ENCODE measurements around the gene NPFFR1. TPM values are rescaled to one million over a fixed set of nuclear protein-coding genes. Genes with fewer than 3 reads are reported as not detected.

Gene NPFFR1
- total RNA-seq, 1 experiment from 2014 or later: 0.02 TPM

GRCh38 chr10:70303730-70304129 is 19.9 kb upstream of the NPFFR1 start:
- Histone ChIP-seq H3K4me3 (ENCODE audit: low read depth, low read length, poor library complexity, severe bottlenecking) (no peak overlapping the region), H3K27me3 (replicated peaks; ENCODE audit: insufficient read depth, low read depth, low read length, poor library complexity) (no peaks in the 10 kb centered on the region), H3K9me3 (ENCODE audit: low read depth, low read length, poor library complexity, severe bottlenecking) (no peaks in the 10 kb centered on the region), H3K27ac (ENCODE audit: low read depth, low read length, poor library complexity, severe bottlenecking) (no peak overlapping the region), H3K36me3 (ENCODE audit: insufficient read depth, low read length, poor library complexity, severe bottlenecking) (no peaks in the 10 kb centered on the region), H3K4me1 (ENCODE audit: insufficient read depth, low read length, poor library complexity, severe bottlenecking) (no peaks in the 10 kb centered on the region)
- ChIA-PET POLR2A (ENCODE audit: low non-redundant PET) (interaction anchor here (0.6 kb wide), 1 partner anchor 82 kb away, joined by 4 read pairs; no protein-coding TSS in a partner anchor), CTCF (no interaction called here)
- no peak for TF ChIP-seq EZH2 (IDR thresholded peaks at IDR 0.05; ENCODE audit: borderline replicate concordance, low read depth, low read length, poor library complexity, severe bottlenecking)
- TF ChIP-seq, protein P1, sequence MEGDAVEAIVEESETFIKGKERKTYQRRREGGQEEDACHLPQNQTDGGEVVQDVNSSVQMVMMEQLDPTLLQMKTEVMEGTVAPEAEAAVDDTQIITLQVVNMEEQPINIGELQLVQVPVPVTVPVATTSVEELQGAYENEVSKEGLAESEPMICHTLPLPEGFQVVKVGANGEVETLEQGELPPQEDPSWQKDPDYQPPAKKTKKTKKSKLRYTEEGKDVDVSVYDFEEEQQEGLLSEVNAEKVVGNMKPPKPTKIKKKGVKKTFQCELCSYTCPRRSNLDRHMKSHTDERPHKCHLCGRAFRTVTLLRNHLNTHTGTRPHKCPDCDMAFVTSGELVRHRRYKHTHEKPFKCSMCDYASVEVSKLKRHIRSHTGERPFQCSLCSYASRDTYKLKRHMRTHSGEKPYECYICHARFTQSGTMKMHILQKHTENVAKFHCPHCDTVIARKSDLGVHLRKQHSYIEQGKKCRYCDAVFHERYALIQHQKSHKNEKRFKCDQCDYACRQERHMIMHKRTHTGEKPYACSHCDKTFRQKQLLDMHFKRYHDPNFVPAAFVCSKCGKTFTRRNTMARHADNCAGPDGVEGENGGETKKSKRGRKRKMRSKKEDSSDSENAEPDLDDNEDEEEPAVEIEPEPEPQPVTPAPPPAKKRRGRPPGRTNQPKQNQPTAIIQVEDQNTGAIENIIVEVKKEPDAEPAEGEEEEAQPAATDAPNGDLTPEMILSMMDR (conservative IDR thresholded peaks at IDR 0.05; ENCODE audit: low read depth, low read length): no peak
- no TSS peak for BruUV-seq (replicated peaks)
- intact Hi-C loops (cut with micrococcal nuclease; ENCODE audit: unreplicated experiment): no loop called here
- no peak for DNase-seq (ENCODE audit: low spot score)

DNA sequence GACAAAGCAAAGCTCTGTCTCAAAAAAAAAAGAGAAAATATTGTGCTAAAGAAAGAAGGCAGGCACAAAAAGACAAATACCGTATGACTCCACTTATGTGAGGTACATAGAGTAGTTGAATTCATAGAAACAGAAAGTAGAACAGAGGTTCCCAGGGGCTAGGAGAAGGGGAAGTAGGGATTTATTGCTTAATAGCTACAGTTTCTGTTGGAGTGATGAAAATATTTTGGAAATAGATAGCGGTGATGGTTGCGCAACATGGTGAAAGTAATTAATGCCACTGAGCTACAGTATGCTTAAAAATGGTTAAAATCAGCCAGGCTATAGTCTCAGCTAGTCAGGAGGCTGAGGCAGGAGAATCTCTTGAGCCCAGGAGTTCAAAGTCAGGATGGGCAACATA is 18.5 kb upstream of the NPFFR1 start:
- ChIA-PET CTCF (interaction anchor here (0.6 to 0.9 kb wide), 4 partner anchors 39 to 508 kb away, joined by 3 to 12 read pairs (median 4); no protein-coding TSS in a partner anchor), POLR2A (ENCODE audit: low non-redundant PET) (no interaction called here)
- Histone ChIP-seq H3K4me3 (ENCODE audit: low read depth, low read length, poor library complexity, severe bottlenecking) (no peak overlapping the region), H3K4me1 (ENCODE audit: insufficient read depth, low read length, poor library complexity, severe bottlenecking) (no peaks in the 10 kb centered on the region), H3K27ac (ENCODE audit: low read depth, low read length, poor library complexity, severe bottlenecking) (no peak overlapping the region), H3K9me3 (ENCODE audit: low read depth, low read length, poor library complexity, severe bottlenecking) (no peaks in the 10 kb centered on the region), H3K27me3 (replicated peaks; ENCODE audit: insufficient read depth, low read depth, low read length, poor library complexity) (no peaks in the 10 kb centered on the region), H3K36me3 (ENCODE audit: insufficient read depth, low read length, poor library complexity, severe bottlenecking) (no peaks in the 10 kb centered on the region)
- TF ChIP-seq EZH2 (IDR thresholded peaks at IDR 0.05; ENCODE audit: borderline replicate concordance, low read depth, low read length, poor library complexity, severe bottlenecking): no peak
- TF ChIP-seq, protein P1 (conservative IDR thresholded peaks at IDR 0.05; ENCODE audit: low read depth, low read length): no peak
- DNase-seq (ENCODE audit: low spot score): no peak
- intact Hi-C loops (cut with micrococcal nuclease; ENCODE audit: unreplicated experiment): no loop called here
- no TSS peak for BruUV-seq (replicated peaks)

DNA sequence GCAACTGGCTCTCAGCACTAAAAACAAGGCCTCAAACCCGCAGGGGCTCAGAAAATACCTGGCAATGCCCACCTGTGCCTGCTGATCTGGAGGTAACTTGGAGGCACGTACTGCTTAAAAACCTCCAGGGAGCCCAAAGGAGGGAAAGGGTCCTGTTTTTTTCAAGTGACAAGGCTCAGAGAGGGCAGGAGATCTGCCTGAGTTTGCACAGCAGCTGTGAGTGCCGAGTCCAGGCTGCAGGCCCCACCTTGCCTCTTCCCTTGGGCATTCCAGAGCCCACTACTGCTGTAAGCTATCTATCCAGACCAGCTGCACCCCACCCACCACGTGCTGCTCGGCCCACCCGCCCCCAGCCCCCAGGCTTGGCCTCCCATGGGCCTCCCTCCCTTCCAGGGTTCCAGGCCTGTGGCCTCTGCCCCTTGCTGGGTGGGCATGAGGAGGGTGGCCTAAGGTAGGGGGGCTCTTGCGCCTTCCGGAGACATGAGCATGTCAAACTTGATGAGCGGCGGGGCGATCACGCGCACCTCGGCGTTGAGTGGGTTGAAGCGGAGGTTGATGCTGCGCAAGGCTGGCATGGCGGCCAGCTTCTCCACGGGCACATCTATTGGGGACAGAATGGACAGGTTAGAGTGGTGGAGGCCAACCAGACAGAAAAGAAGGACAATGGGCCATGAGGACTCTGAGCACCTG is 17.2 kb upstream of the NPFFR1 start:
- Histone ChIP-seq H3K4me3 (ENCODE audit: low read depth, low read length, poor library complexity, severe bottlenecking) (no peak overlapping the region), H3K9me3 (ENCODE audit: low read depth, low read length, poor library complexity, severe bottlenecking) (no peaks in the 10 kb centered on the region), H3K36me3 (ENCODE audit: insufficient read depth, low read length, poor library complexity, severe bottlenecking) (no peaks in the 10 kb centered on the region), H3K4me1 (ENCODE audit: insufficient read depth, low read length, poor library complexity, severe bottlenecking) (no peaks in the 10 kb centered on the region), H3K27ac (ENCODE audit: low read depth, low read length, poor library complexity, severe bottlenecking) (no peak overlapping the region), H3K27me3 (replicated peaks; ENCODE audit: insufficient read depth, low read depth, low read length, poor library complexity) (no peaks in the 10 kb centered on the region)
- intact Hi-C loops (cut with micrococcal nuclease; ENCODE audit: unreplicated experiment): no loop called here
- TF ChIP-seq EZH2 (IDR thresholded peaks at IDR 0.05; ENCODE audit: borderline replicate concordance, low read depth, low read length, poor library complexity, severe bottlenecking): no peak
- TF ChIP-seq, protein P1 (conservative IDR thresholded peaks at IDR 0.05; ENCODE audit: low read depth, low read length): no peak
- no peak for DNase-seq (ENCODE audit: low spot score)
- ChIA-PET CTCF (no interaction called here), POLR2A (ENCODE audit: low non-redundant PET) (no interaction called here)
- no TSS peak for BruUV-seq (replicated peaks)
